GM21526 (cell line): ENCODE measurements around the gene FAM240A.
"Not testable (repeated sequence)": the region's sequence is repeated elsewhere in the genome, so short reads cannot be mapped to it uniquely, and the experiment has no call there.

Experiments used
- ATAC-seq: cut with Tn5 transposase; IDR thresholded peaks from one replicate; pipeline ENCODE4 v1.9.1; 2021; ENCODE audit warnings: moderate library complexity; ENCODE audit not compliant: unreplicated experiment, low FRiP score

The FAM240A gene

DNA sequence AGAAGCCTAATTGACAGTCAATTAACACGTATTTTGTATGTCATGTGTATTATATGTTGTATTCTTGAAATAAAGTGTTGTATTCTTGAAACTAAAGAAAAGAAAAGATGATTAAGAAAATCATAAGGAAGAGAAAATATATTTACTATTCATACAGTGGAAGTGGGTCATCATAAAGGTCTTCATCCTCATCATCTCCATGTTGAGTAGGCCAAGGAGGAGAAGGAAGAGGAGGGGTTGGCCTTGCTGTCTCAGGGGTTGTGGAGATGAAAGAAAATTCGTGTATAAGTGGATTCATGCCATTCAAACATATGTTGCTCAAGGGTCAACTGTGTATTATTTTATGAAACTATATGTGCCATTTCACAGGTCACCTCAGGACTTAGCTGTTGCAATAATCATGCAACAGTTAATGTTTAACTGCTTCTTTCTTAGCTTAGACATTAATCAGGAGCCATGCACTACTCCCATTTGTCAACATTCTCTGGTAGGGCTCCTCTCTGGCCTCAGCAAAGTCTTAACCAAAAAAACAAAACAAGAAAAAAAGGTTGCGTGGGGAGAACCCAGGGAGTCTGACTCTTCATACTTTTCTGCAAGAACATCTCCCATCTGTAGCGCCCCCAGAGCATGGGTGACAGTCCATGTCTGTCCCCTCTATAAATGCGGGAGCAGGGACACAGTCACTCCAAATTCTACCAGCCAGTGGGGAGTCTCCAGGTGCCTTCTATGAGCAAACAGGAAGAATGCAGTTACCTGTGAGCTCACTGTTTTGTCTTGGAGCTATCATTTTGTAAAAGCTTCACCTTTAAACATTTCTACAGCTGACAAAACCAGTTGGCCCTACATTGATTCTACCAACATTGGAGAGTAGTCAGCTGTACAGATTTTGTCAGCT, 26.3 kb upstream of the FAM240A start:
- no peak for ATAC-seq

DNA sequence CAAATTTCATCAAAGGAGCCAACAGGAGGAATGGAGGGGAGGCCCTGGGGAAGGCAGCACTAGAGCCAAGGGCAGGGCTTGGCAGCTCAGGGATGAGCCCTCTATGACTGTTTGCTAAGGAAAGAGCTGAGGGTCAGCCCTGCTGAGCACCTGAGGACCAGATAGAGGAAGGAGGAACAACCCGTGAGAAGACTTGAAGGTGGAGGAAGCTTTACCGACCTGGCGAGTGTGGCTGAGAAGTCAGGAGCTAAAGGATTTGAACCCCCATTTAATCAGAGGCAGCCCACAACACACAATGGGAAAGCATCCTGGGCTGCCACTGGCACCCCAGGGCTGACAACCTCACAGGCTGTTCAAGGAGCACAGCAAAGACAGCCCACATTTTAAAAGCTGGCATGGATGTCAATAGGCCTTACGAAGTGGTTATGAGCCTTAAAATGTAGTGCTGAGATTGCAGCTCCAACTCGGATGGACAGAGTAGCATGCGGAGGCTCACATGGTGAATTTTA, 25.5 kb upstream of the FAM240A start:
- ATAC-seq, result no peak

DNA sequence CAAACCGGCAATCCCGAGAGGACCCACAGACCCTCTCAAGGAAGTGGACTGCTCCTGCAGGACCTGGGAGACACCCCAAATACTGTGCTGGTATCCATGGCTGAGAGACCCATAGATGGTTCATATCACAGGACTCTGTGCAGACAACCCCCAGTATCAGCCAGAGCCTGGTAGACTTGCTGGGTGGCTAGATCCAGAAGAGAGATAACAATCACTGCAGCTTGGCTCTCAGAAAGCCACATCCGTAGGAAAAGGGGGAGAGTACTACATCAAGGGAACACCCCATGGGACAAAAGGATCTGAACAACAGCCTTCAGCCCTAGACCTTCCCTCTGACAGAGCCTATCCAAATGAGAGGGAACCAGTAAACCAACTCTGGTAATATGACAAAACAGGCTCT, 25.1 kb upstream of the FAM240A start:
- ATAC-seq, result not testable (repeated sequence)

DNA sequence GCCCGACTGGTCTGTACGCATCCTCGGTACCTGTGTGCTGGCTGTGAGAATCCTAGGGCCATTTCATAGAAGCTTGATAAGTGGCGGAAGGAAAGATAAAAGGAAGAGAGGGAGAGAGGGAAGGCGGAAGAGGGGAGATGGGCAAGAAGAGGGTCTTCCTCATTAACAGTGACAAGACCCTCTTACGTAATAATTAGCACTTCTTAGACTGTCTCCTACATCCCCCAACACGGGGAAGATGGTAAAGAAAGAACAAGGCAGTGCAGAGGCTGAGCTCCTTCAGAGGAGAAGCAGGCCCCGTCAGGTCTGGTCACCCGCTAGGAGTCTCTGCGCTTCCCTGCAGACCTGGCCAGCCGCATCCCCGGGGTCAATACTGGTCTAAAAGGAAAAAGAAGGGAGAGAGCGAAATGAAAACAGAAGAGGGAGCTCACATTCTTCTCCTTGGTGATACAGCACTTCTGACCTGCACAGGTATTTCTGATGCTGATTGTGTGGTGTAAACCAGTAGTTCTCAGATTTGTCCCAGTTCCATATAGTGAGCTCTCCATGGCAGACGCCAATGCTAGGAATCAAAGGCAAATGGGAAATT, 19.0 kb upstream of the FAM240A start:
- ATAC-seq, result no peak

DNA sequence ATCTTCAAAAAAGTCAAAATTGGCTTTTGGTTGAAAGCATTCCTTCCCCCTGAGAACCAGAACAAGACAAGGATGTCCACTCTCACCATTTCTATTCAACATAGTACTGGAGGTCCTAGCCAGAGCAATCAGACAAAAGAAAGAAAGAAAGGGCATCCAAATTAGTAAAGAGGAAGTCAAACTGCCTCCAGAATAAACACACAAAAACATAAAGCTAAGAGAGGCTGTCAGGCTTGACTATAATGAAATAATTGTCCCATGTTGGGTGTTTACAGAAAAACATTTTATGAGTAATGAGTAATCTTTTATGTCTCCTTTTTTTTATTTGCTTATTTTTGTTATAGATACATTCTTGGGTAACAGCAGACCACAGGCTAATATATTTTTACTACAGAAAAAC, 18.3 kb upstream of the FAM240A start:
- no peak for ATAC-seq

DNA sequence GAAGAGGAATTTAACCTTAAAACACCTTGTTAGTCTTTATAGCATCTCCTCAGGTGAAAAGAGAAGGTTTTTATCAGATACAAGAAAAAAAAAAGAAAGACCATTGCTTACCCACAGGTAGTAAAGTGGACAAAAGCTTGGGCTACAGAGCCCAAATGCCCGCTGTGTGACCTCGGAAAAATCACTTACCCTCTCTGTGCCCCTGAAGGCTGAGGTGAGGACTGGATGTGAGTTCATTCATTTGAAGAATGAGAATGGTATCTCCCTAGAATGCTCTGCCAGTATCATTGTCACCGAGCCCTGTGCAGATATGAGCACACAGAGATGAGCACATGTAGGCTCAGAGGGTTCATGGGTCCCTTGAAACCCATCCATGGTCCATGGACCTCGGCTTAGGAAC, 17.6 kb upstream of the FAM240A start:
- no peak for ATAC-seq

DNA sequence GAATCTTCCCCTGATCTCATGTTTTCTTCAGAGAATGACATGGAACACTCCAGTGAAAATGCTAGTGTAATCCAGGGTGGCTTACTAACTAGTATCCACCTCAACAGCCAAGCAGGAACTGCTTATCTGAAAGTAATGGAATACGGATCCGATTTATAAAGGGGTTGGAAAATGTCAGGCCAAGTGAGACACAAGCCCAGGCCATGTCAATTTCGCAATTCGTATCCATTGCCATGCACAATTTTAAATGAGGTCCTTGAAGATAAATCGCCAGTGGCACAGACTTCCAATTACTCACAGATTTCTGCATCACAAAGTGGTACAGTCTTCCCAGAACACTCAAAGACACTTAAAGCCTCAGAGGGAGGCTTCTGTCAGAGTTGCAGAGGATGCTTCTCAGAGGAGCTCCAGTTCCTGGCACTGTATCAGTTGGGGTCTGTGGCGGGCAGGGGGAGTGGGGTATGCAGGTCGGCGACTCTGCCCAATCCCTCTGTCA, 16.5 kb upstream of the FAM240A start:
- no peak for ATAC-seq

DNA sequence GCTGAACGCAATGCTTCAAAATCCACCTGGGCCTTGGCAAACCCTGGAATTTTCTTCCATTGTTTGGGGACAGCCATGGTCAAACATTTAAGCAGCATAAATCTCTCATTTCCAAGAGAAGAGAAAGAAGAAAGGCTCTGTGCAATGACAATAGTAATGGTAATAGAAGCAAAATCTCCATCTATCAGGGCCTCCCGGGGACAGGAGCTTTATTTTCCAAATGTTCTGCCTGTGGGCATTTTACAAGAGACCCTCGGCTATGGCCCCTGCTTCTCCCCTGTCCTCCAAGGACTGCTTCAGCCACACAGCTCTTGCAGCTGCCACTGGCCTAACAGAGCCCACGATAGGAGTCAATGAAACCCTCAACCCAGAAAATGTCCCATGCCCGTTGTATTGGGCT, 12.7 kb upstream of the FAM240A start:
- ATAC-seq, result no peak

DNA sequence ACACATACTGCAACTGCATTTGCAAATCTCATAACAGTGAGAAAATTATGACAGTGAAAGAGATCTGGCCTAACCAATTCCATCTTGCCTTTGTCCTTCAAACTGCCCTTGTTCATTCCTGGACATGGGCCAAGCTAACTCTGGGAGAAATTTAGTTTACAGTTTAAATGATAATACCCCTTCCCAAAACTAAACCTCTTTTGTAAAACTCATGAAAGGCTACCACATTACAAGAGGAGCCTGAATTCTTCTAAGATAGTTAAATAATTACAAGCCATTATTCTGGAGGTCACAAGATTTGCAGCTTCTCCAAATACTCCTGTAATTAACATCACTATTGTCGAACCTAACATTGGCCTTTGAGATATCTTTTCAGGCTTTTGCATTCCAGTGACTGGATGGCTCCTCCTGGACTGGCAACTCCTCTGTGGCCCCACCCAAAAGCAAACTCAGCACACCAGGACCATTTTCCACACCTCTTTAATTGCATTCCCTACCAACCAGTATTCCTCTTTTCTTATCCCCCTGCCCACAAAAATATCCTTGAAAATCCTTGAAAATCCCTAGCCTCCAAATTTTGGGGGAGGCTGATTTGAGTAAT, 8.8 kb upstream of the FAM240A start:
- no peak for ATAC-seq

DNA sequence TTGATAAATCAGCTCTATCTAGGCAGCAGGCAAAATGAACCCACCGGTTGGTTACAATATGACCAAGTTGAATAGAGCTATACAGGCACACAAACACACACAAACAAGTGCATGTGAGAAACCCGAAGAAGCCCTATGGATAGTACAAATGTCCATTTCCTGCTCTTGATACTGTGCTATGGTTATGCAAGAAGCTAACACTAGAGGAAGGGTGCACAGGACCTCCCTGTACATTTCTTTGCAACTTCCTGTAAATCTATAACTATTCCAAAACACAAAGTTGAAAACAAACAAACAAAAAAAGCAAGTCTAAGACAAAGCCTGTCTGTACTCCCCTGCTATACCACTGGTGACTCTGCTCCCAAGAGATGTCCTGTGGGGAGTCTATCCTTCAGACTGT, 8.2 kb upstream of the FAM240A start:
- no peak for ATAC-seq

DNA sequence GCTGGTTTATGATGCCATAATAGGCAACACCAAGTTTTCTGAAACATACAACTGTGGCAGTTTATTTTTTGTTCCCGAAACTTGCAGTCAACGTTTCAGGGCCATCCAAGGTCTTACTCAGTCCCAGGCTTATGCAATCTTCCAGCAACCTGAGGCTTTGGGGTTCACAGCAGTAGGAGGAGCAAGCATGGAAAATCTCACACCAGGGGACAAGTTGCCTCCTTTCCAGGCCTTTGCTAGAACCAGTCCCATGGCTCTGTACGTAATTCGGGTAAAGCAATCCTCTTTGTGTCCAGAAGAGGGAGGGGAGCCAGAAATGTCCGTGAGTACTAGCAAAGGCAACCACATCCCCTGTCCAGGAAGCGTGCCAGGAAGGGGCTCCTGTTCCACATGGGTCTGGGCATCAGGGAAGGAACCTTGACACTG, 4.7 kb upstream of the FAM240A start:
- ATAC-seq, result no peak

DNA sequence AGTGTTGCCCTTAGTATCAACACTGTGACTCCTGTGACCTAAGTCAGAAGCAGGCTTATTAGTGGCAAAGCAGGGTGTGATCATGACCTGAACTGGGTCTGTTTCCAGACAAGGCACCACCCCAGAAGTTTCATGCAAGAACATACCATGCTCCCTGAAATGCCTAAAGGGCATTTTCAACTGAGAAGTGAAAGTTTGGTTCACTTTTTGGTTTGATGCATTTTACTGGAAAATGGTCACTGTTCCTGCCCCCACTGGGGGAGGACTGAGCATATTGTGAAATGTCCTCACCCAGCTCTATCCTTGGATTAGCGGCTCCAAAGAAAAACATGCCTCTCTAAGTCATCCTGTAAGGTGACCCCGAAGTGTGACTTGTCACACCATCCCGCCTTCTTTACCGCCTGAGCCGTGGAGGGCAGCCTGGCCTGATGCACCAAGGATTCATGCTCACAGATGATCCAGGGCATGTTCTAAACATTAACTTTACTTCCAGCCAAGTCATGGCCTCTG, 3.1 kb upstream of the FAM240A start:
- ATAC-seq, result no peak

DNA sequence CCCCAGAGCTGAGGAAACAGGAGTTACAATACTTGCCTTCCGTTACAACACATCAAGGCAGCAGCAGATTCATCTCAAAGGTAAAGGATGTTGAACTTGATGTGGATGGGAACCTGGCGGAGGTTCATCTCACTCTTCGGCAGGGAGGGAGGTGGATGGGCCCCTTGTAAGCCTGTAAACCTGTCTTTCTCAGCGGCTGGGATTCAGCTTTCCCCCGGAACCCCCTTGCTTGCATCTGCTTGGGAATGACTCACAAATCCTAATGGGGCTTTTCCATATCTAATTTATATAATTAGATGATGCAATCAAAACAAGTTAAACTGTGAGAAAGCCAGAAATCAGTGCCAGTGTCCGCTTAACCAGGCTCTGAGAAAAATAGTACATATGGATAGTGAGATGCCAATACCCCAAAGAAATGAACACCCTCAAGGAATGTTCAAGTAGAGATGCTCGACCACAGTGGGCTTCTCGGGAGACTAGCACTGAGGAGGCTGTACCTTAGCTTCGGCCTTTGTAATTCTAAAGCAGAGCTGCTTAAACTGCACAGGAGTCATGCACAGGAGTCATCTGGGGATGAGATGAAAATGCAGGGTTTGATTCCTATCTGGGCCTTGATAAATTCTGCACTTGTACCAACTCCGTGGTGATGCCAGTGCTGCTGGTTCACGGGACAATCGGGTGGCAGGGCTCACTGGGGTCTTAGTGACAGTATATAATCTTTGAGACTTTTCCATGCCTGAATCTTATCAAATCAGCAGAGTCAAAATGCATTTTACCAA, 2.2 kb upstream of the FAM240A start:
- no peak for ATAC-seq

DNA sequence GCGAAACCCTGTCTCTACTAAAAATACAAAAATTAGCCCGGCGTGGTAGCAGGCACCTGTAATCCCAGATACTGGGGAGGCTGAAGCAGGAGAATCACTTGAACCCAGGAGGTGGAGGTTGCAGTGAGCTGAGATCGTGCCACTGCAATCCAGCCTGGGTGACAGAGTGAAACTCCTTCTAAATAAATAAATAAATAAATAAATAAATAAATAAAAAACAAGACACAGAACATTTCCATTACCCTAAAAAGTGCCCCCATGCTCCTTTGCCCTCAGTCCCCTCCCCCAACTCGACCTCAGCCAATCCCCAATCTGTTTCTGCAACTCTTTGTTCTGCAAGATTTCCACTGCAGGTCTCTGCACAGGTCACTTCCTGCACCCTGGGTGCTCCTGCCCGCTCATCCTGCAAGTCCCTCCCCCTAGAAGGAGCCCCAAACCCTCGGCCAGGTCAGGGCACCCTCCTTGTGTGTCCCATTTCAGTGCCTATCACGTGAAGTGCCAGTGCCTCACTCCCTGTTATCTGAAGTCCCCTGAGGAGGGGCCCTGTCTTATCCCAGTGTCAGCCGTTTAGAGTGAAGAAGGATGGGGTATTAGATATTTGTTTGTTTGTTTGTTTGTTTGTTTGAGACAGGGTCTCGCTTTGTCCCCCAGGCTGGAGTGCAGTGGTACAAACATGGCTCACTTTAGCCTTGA, 1.1 kb downstream of the FAM240A start:
- ATAC-seq, result no peak

DNA sequence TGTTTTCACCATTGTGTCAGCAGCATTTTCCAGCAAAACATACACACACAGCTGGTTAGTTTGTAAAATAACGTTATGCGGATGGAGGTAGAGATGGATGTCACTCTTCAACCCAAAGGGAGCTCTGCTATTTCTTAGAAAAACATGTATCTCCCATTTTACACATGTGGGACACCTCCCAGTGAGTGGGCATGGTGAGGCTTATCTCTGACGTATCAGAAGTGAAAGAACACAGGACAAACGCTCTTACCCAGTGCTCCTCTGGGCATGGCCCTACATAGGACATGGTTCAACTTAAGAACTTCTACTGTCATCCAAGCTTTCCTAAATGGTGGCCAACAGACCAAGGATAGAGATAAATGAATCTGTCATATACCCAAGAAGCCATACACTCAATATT, 2.1 kb downstream of the FAM240A start:
- no peak for ATAC-seq

DNA sequence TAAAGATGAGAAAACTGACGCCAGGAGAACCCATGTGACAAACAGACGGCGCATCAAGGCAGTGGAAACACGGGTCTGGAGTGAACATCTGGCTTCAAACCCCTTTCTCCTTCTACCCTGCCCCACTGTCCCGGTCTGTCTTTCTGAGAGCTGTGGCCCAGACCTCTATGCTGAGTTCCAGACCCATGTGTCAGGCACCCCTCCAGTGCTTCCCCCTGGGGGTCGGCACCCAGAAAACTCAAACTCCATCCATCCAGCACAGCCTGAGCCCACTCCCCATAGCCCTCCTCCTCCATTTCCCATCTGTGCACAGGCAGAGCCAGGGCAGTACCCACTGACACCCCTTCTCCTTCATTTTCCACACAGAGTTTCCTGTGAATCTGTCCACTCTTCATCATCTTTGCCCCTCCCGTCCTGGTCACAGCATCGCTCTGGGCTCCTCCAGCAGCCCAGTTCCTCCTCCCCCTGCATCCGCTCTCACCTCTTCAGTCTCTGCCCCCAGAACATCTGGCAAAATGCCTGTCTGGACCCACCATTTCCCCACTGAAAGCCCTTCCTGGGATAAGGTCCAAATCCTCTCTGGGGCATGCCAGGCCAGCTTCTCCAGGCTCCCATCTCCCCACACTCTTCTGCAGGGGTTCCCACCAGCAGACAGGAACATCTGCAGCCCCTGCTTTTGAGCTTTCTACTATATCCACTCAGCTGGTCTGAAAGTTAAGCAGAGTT, 2.9 kb downstream of the FAM240A start:
- no peak for ATAC-seq

DNA sequence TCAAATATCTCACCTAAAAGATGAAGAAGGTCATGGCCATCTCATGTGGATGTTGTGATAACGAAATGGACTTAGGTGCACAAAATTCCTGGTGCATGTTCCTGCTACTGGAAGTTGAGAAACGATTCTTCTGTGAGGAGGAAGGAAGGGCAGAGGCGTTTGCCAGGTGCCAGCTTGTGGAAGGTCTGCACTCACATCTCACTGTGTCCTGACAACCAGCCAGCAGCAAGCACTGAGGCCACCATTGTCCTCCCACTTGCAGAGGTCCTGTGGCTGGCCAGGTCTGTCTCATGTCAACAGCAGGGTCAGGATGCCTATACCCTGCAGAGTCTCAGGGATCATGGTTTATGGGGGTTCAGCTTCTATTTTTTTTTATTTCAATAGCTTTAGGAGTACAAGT, 3.7 kb downstream of the FAM240A start:
- no peak for ATAC-seq

DNA sequence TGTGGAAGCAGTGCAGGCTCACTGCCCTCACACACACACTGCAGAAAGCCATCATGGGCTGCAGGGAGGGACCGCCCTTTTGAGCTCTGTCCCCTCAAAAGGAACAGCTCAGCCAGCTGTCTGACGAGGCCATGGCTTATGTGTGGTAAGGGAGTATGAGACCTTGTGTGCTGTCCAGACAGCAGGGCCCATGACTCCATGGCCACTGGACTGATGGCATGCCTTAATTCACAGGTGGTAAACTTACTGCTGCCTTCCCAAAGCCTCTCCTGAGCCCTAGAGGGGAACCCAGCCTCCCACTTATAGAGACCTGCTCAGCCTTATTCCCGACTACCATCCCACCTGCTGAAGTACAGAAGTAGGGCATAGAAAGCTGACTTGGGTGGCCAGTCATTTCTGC, 5.6 kb downstream of the FAM240A start:
- ATAC-seq, result no peak
